ENCODE data around the gene LRRC8B. TPM values are rescaled to one million over a fixed set of nuclear protein-coding genes. Genes with fewer than 3 reads are reported as not detected.

Gene LRRC8B
- polyA plus RNA-seq, 1 of the 3 experiments (the other 2 are of a cell fraction) = 3.7 TPM

- POLR2A ChIA-PET = no interaction called here
- Histone ChIP-seq H4K20me1 (ENCODE audit: insufficient read depth) (no peaks in the 10 kb centered on the region), H3K36me3 (replicated peaks in 1 of 2; ENCODE audit: control insufficient read depth in 1 of 2, insufficient read depth in 2 of 2, low read length in 1 of 2) (peaks cover 0 to 4% of the 10 kb centered on the region in 2 experiments), H3K79me2 (ENCODE audit: insufficient read depth) (no peaks in the 10 kb centered on the region), H2AFZ (ENCODE audit: low read depth) (no peak overlapping the region), H3K27ac (ENCODE audit: low read depth in 2 of 2, low read length in 1 of 2) (peak overlapping the region in 1 of 2 experiments; percentile 77; a peak in 2 of 4 replicates), H3K9me2 (no peaks in the 10 kb centered on the region), H3K4me2 (no peak overlapping the region), H3K27me3 (ENCODE audit: insufficient read depth) (no peaks in the 10 kb centered on the region), H3F3A (replicated peaks; ENCODE audit: insufficient read depth) (no peaks in the 10 kb centered on the region), H3K4me1 (ENCODE audit: control insufficient read depth in 1 of 2, insufficient read depth in 2 of 2, low read depth in 1 of 2, low read length in 1 of 2) (peaks cover 0 to 13% of the 10 kb centered on the region in 2 experiments; a peak in 1 of 4 replicates), H3K4me3 (ENCODE audit: low read depth in 2 of 2, low read length in 1 of 2) (no peak overlapping the region), H3K9ac (no peak overlapping the region), H3K9me3 (no peaks in the 10 kb centered on the region)
- TF ChIP-seq CTCF (IDR thresholded peaks at IDR 0.05) (peak; percentile 49), RCOR1 (IDR thresholded peaks at IDR 0.05; ENCODE audit: low read length) (0 out of 2 replicates have a peak, but pooled peaks have one; percentile 56), GABPA (IDR thresholded peaks at IDR 0.05; ENCODE audit: low read depth) (no peak), RAD21 (IDR thresholded peaks at IDR 0.05; ENCODE audit: low read length) (peak; percentile 17)
- 68% methylated on average over 2 of the region's 3 CpGs for WGBS (ENCODE audit: low lambda C conversion rate)
- CTCF ChIA-PET = interaction anchor here (0.6 to 4.9 kb wide), 19 partner anchors 7 to 189 kb away, joined by 3 to 43 read pairs (median 6); no protein-coding TSS in a partner anchor
- DNase-seq = peak; percentile 63
Observed at GRCh38 chr1:89615676-89616598, 91.3 kb downstream of the LRRC8B start.

- CTCF ChIA-PET = interaction anchor here (0.6 to 4.9 kb wide), 13 partner anchors 10 to 146 kb away, joined by 3 to 43 read pairs (median 7); no protein-coding TSS in a partner anchor
- H3K4me1 ChIP-seq (ENCODE audit: control insufficient read depth in 1 of 2, insufficient read depth in 2 of 2, low read depth in 1 of 2, low read length in 1 of 2) = peaks cover 0 to 13% of the 10 kb centered on the region in 2 experiments; a peak in 1 of 4 replicates
- DNase-seq = no peak
- no peak overlapping the region; a peak in 1 of 4 replicates for H3K27ac ChIP-seq (ENCODE audit: low read depth in 2 of 2, low read length in 1 of 2)
- POLR2A ChIA-PET = no interaction called here
- no peaks in the 10 kb centered on the region for H3F3A ChIP-seq (replicated peaks; ENCODE audit: insufficient read depth)
- H3K27me3 ChIP-seq (ENCODE audit: insufficient read depth) = no peaks in the 10 kb centered on the region
- H3K4me3 ChIP-seq (ENCODE audit: low read depth in 2 of 2, low read length in 1 of 2) = no peak overlapping the region
- no peaks in the 10 kb centered on the region for H3K9me3 ChIP-seq
- H3K9ac ChIP-seq = no peak overlapping the region
- WGBS (ENCODE audit: low lambda C conversion rate) = 78% methylated on average over 2 of the region's 2 CpGs
- no peak overlapping the region for H2AFZ ChIP-seq (ENCODE audit: low read depth)
- H3K9me2 ChIP-seq = no peaks in the 10 kb centered on the region
- H4K20me1 ChIP-seq (ENCODE audit: insufficient read depth) = no peaks in the 10 kb centered on the region
- no peak overlapping the region for H3K4me2 ChIP-seq
- H3K79me2 ChIP-seq (ENCODE audit: insufficient read depth) = no peaks in the 10 kb centered on the region
- no peak for TF ChIP-seq REST (IDR thresholded peaks at IDR 0.05; ENCODE audit: low read depth, low read length)
- TF ChIP-seq MXI1 (IDR thresholded peaks at IDR 0.05; ENCODE audit: low read depth, low read length) = no peak
- TF ChIP-seq RFX5 (IDR thresholded peaks at IDR 0.05; ENCODE audit: low read length) = no peak
- TF ChIP-seq USF1 (IDR thresholded peaks at IDR 0.05; ENCODE audit: borderline replicate concordance, low read depth) = no peak
- no peak for TF ChIP-seq RCOR1 (IDR thresholded peaks at IDR 0.05; ENCODE audit: low read length)
- TF ChIP-seq TAF1 (IDR thresholded peaks at IDR 0.05; ENCODE audit: borderline replicate concordance, low read depth, low read length) = no peak
- H3K36me3 ChIP-seq (replicated peaks in 1 of 2; ENCODE audit: control insufficient read depth in 1 of 2, insufficient read depth in 2 of 2, low read length in 1 of 2) = peaks cover 0 to 4% of the 10 kb centered on the region in 2 experiments
Observed at GRCh38 chr1:89616844-89617627, 92.4 kb downstream of the LRRC8B start.
